22Rv1 (cell line): ENCODE data around the gene TMEM126A.
"Not testable (repeated sequence)": the region's sequence is repeated elsewhere in the genome, so short reads cannot be mapped to it uniquely, and the experiment has no call there.

Experiments
- H3K27ac ChIP-seq: fragments of 450-650 bp; 2 replicates; pipeline ENCODE4 v1.5.1; 2017
- CTCF ChIP-seq: fragments of 450-650 bp; IDR thresholded peaks from 2 replicates; pipeline ENCODE4 v1.5.1; 2017; ENCODE audit warnings: mild to moderate bottlenecking
- ZFX ChIP-seq: fragments of 450-650 bp; IDR thresholded peaks from 2 replicates; pipeline ENCODE4 v1.6.1; 2017; ENCODE audit warnings: antibody characterized with exemption, borderline replicate concordance

TMEM126A gene

DNA sequence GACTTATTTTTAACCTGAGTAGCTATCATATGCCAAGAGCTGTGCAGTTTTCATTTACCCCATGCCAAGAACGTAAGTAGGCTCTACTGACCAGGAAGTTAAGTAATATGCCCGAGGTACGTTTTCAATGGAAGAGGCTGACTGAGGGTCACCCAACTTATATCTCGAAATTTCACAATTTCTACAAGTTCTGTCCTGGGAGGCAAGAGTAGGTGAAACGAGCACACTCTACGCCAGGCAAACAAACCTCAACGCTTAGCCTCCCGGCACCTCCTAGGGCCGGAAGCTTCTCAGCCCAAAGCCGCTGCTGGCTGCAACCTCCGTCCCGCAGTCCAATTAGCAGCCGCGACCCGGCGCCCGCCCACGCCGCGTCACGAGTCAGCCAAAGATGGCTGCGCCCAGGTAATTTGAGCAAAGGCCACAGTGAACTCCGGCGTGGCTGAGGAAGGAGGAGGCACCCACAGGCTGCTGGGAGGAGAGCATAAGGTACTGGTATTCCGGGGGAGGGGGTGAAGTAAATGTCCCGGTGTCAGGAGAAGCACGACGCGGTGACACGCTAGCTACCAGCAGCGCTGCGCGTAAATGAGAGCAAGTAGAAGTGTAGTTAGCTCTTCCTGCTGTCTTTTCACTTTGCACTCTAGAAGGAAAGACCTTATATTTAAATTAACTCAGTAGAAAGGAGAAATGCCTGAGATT is at the start of gene TMEM126A:
Gene TMEM126A (plus strand): TSS at position 364 of the 696 bp plus-strand sequence. CDS start 2,289 bp downstream, outside the sequence.
- TF ChIP-seq ZFX (no peak), CTCF (no peak)
- H3K27ac ChIP-seq, result peak within 1 kb of the TSS; percentile 88

DNA sequence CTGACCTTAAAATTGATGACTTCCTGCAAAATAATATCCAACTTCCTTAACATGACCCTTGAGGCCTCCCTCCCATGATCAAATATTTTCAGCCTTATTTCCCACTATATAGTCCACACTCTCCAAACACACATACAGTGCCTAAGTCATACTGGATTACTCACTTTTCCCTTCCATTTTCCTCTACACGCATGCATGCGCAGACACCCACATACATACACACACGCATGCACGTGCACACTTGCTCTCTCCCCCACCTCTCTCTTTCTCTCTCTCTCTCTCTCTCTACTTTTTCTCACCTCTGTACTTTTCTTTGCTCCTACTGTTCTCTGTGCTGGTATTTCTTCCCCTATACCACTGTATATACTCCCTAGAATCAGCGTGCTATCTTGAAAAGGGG is 48.7 kb upstream of the TMEM126A start:
- no peak overlapping the region for H3K27ac ChIP-seq
- TF ChIP-seq ZFX, result no peak
- no peak for TF ChIP-seq CTCF

DNA sequence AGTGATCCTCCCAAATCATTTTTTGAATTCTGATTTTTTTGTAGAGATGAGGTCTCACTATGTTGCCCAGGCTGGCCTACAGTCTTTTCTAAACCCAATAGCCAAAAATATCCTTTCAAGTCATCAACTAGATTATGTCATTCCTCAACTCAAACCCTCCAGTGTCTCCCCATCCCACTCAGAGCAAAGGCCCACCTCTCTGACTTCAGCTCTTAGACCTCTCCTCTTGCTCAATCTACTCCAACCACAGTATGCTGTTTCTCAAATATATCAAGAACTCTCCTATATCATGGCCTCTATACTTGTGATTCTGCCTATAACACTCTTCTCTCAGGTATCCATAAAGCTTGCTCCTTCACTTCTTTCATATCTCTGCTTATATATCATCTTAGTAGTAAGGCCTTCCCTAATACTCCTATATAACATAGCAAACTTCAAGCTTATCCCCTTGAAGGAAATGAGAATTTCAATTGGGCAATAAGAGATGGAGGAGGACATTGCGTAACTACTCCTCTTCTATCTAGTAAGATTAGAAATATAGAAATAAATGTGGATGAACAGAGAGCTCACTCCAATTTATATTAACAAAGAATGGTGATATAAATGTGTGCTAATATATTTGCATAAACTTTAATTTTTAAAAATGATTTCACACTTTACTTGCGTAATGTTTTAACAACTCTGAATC is 45.1 kb upstream of the TMEM126A start:
- no peak for TF ChIP-seq CTCF
- no peak for TF ChIP-seq ZFX
- H3K27ac ChIP-seq, result no peak overlapping the region

GRCh38 chr11:85603220-85603619 is 44.5 kb upstream of the TMEM126A start:
- no peak for TF ChIP-seq CTCF
- no peak for TF ChIP-seq ZFX
- no peak overlapping the region for H3K27ac ChIP-seq

DNA sequence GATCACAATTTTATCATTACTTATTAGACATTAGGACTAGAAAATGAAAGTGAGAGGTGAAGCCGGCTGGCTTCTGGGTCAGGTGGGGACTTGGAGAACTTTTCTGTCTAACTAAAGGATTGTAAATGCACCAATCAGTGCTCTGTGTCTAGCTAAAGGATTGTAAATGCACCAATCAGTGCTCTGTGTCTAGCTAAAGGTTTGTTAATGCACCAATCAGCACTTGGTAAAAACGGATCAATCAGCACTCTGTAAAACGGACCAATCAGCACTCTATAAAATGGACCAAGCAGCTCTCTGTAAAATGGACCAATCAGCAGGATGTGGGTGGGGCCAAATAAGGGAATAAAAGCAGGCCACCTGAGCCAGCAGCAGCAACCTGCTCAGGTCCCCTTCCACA is 41.5 kb upstream of the TMEM126A start:
- H3K27ac ChIP-seq, result not testable (repeated sequence)

GRCh38 chr11:85608621-85609020 is 39.1 kb upstream of the TMEM126A start:
- H3K27ac ChIP-seq, result not testable (repeated sequence)

- not testable (repeated sequence) for H3K27ac ChIP-seq
Measured at GRCh38 chr11:85609286-85609685, 38.5 kb upstream of the TMEM126A start.

- H3K27ac ChIP-seq, result not testable (repeated sequence)
Measured at GRCh38 chr11:85611643-85612042, 36.1 kb upstream of the TMEM126A start.

DNA sequence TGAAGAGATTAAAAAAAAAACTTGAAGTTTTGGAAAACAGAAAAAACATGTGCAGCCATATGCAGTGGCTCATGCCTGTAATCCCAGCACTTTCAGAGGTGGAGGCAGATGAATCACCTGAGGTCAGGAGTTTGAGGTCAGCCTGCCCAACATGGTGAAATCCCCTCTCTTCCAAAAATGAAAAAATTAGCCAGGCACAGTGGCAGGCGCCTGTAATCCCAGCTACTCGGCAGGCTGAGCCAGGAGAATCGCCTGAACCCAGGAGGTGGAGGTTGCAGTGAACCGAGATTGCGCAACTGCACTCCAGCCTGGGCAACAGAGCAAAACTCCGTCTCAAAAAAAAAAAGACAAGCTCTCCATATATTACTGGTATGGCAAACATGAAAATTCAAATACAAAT is 28.3 kb upstream of the TMEM126A start:
- no peak overlapping the region for H3K27ac ChIP-seq
- TF ChIP-seq CTCF (no peak), ZFX (no peak)
